H9 (cell line): ENCODE measurements around the gene LRRC3C. TPM values are rescaled to one million over a fixed set of nuclear protein-coding genes. Genes with fewer than 3 reads are reported as not detected.

Experiments used
- DNase-seq: peaks from one replicate; pipeline ENCODE4 v3.0.0-alpha.2; 2017
- H2AFZ ChIP-seq: one replicate; pipeline ENCODE4 v1.6.1; 2013; ENCODE audit warnings: mild to moderate bottlenecking, low read length, control low read depth, moderate library complexity
- H2AK5ac ChIP-seq: 2 replicates; pipeline ENCODE4 v1.6.1; 2013; ENCODE audit warnings: low read length, control low read depth, mixed read lengths; ENCODE audit not compliant: insufficient read length
- H2BK120ac ChIP-seq: one replicate; pipeline ENCODE4 v1.6.1; 2013; ENCODE audit warnings: low read depth, mild to moderate bottlenecking, low read length, control low read depth, inconsistent platforms; ENCODE audit not compliant: poor library complexity, severe bottlenecking
- H2BK12ac ChIP-seq: 2 replicates; pipeline ENCODE4 v1.6.1; 2013; ENCODE audit warnings: low read length, control low read depth, mixed read lengths, low read depth; ENCODE audit not compliant: insufficient read length
- H2BK15ac ChIP-seq: 2 replicates; pipeline ENCODE4 v1.6.1; 2013; ENCODE audit warnings: low read depth, low read length, control low read depth
- H2BK20ac ChIP-seq: one replicate; pipeline ENCODE4 v1.6.1; 2013; ENCODE audit warnings: low read depth, mild to moderate bottlenecking, low read length, control low read depth, inconsistent platforms; ENCODE audit not compliant: poor library complexity, severe bottlenecking
- H2BK5ac ChIP-seq: 2 replicates; pipeline ENCODE4 v1.6.1; 2013; ENCODE audit warnings: low read length, control low read depth, mixed read lengths; ENCODE audit not compliant: insufficient read length
- H3K14ac ChIP-seq: 2 replicates; pipeline ENCODE4 v1.6.1; 2013; ENCODE audit warnings: low read length, control low read depth; ENCODE audit not compliant: insufficient read depth
- H3K18ac ChIP-seq: 2 replicates; pipeline ENCODE4 v1.6.1; 2013; ENCODE audit warnings: low read depth, mild to moderate bottlenecking, mixed read lengths, low read length, control low read depth; ENCODE audit not compliant: insufficient read length
- H3K23ac ChIP-seq: 2 replicates; pipeline ENCODE4 v1.6.1; 2013; ENCODE audit warnings: low read length, control low read depth, mixed read lengths, low read depth; ENCODE audit not compliant: insufficient read length
- H3K23me2 ChIP-seq: 2 replicates; pipeline ENCODE4 v1.6.1; 2013; ENCODE audit warnings: low read depth, mild to moderate bottlenecking, mixed read lengths, low read length, control low read depth; ENCODE audit not compliant: insufficient read length, poor library complexity, severe bottlenecking
- H3K27ac ChIP-seq: 2 replicates; pipeline ENCODE4 v1.5.1; 2013; ENCODE audit warnings: low read length, control low read depth, mixed read lengths, low read depth; ENCODE audit not compliant: insufficient read length
- H3K27me3 ChIP-seq: 2 replicates; pipeline ENCODE4 v1.6.1; 2013; ENCODE audit warnings: low read length, control low read depth, inconsistent platforms; ENCODE audit not compliant: insufficient read depth
- H3K4ac ChIP-seq: 2 replicates; pipeline ENCODE4 v1.6.1; 2013; ENCODE audit warnings: low read depth, mild to moderate bottlenecking, control low read depth, inconsistent platforms, low read length, moderate library complexity
- H3K4me1 ChIP-seq: 2 replicates; pipeline ENCODE4 v1.6.1; 2013; ENCODE audit warnings: low read length, control low read depth, inconsistent platforms; ENCODE audit not compliant: insufficient read depth
- H3K4me2 ChIP-seq: 2 replicates; pipeline ENCODE4 v1.6.1; 2013; ENCODE audit warnings: low read length, control low read depth, mixed read lengths; ENCODE audit not compliant: insufficient read length, insufficient read depth
- H3K56ac ChIP-seq: 2 replicates; pipeline ENCODE4 v1.6.1; 2013; ENCODE audit warnings: low read depth, mild to moderate bottlenecking, mixed read lengths, low read length, control low read depth; ENCODE audit not compliant: insufficient read length
- H3K79me1 ChIP-seq: 2 replicates; pipeline ENCODE4 v1.6.1; 2013; ENCODE audit warnings: low read depth, mild to moderate bottlenecking, moderate library complexity, low read length, control low read depth, inconsistent platforms; ENCODE audit not compliant: insufficient read depth, poor library complexity, severe bottlenecking
- H3K79me2 ChIP-seq: 2 replicates; pipeline ENCODE4 v1.6.1; 2013; ENCODE audit warnings: low read length, control low read depth, inconsistent platforms; ENCODE audit not compliant: insufficient read depth
- H3K9ac ChIP-seq: 2 replicates; pipeline ENCODE4 v1.6.1; 2013; ENCODE audit warnings: low read length, control low read depth, mixed read lengths; ENCODE audit not compliant: insufficient read length; ENCODE audit errors: extremely low read depth
- H3K9me3 ChIP-seq: one replicate; pipeline ENCODE4 v1.6.1; 2013; ENCODE audit warnings: low read depth, low read length, inconsistent platforms; ENCODE audit not compliant: control insufficient read depth
- H3T11ph ChIP-seq: one replicate; pipeline ENCODE4 v1.6.1; 2013; ENCODE audit warnings: mild to moderate bottlenecking, low read length, control low read depth, inconsistent platforms
- H4K20me1 ChIP-seq: one replicate; pipeline ENCODE4 v1.6.1; 2013; ENCODE audit not compliant: control insufficient read depth, insufficient read length, insufficient read depth
- H4K5ac ChIP-seq: 2 replicates; pipeline ENCODE4 v1.6.1; 2013; ENCODE audit warnings: low read depth, mild to moderate bottlenecking, mixed read lengths, low read length, control low read depth; ENCODE audit not compliant: insufficient read length
- H4K8ac ChIP-seq: replicated peaks from 2 replicates; pipeline ENCODE4 v1.6.1; 2013; ENCODE audit warnings: low read length, control low read depth, mixed read lengths, low read depth; ENCODE audit not compliant: insufficient read length
- H4K91ac ChIP-seq: 2 replicates; pipeline ENCODE4 v1.6.1; 2013; ENCODE audit warnings: low read depth, mild to moderate bottlenecking, moderate library complexity, mixed read lengths, low read length, control low read depth; ENCODE audit not compliant: insufficient read length
- H3K27ac Mint-ChIP-seq, 3 experiments: 2 replicates in 2 of 3; 3 replicates in 1 of 3; pipeline ENCODE4 v1.8.0; 2020 to 2021; ENCODE audit warnings: mixed read lengths in 3 of 3, mild to moderate bottlenecking in 1 of 3, moderate library complexity in 1 of 3
- H3K27me3 Mint-ChIP-seq: 2 replicates; pipeline ENCODE4 v1.8.0; 2021; ENCODE audit warnings: low read depth, mild to moderate bottlenecking, moderate library complexity, mixed read lengths
- H3K36me3 Mint-ChIP-seq, 3 experiments: 2 replicates in 2 of 3; 3 replicates in 1 of 3; pipeline ENCODE4 v1.8.0; 2020 to 2021; ENCODE audit warnings: low read depth in 3 of 3, mixed read lengths in 3 of 3; ENCODE audit not compliant: insufficient read depth in 1 of 3
- H3K4me1 Mint-ChIP-seq, 2 experiments: 2 replicates each; pipeline ENCODE4 v1.8.0; 2020; ENCODE audit warnings: mixed read lengths in 2 of 2
- H3K4me3 Mint-ChIP-seq, 2 experiments: 2 replicates in 1 of 2; 3 replicates in 1 of 2; pipeline ENCODE4 v1.8.0; 2020 to 2021; ENCODE audit warnings: mild to moderate bottlenecking in 2 of 2, mixed read lengths in 2 of 2, moderate library complexity in 1 of 2
- H3K9me3 Mint-ChIP-seq, 2 experiments: 2 replicates in 1 of 2; 3 replicates in 1 of 2; pipeline ENCODE4 v1.8.0; 2020; ENCODE audit warnings: mild to moderate bottlenecking in 2 of 2, mixed read lengths in 2 of 2, moderate library complexity in 1 of 2
- WGBS: extraction: QIAGEN DNeasy Blood & Tissue Kit; methylation state at CpG from one replicate; pipeline ENCODE4 v1.1.7; 2013; ENCODE audit warnings: missing lambda C conversion rate, low lambda C conversion rate, mixed read lengths; ENCODE audit not compliant: insufficient read length; ENCODE audit errors: extremely low coverage; 5-methylcytosine and 5-hydroxymethylcytosine counted together
- total RNA-seq: library from RNA; stranded (reverse); gene quantifications from 2 replicates; pipeline ENCODE4 v1.2.1, GENCODE V29; 2021
- TF ChIP-seq, protein P1 (sequence below): fragments of 200-600 bp; sonication (generic); conservative IDR thresholded peaks from 3 replicates; pipeline ENCODE4 v1.8.0; 2021; ENCODE audit warnings: antibody characterized with exemption, mild to moderate bottlenecking

The LRRC3C gene
- total RNA-seq, 1 experiment from 2014 or later: not detected

- Histone ChIP-seq H4K8ac (no peak overlapping the region), H3T11ph (no peak overlapping the region), H3K27ac (no peak overlapping the region), H3K79me2 (no peaks in the 10 kb centered on the region), H2BK15ac (no peak overlapping the region), H3K23me2 (no peaks in the 10 kb centered on the region), H3K79me1 (no peaks in the 10 kb centered on the region), H4K5ac (no peak overlapping the region), H3K23ac (no peak overlapping the region), H2AFZ (no peak overlapping the region), H3K4me2 (no peak overlapping the region), H3K56ac (no peak overlapping the region), H2BK20ac (no peak overlapping the region), H3K18ac (no peak overlapping the region), H2BK120ac (no peak overlapping the region), H3K27me3 (no peaks in the 10 kb centered on the region; the same call in 1 of the 2 replicates), H2BK5ac (no peak overlapping the region), H2BK12ac (no peak overlapping the region), H4K91ac (no peak overlapping the region), H3K9ac (no peak overlapping the region), H2AK5ac (no peak overlapping the region), H3K14ac (no peak overlapping the region), H3K4me1 (no peaks in the 10 kb centered on the region; the same call in none of the 2 replicates), H3K9me3 (no peaks in the 10 kb centered on the region), H3K4ac (no peak overlapping the region), H4K20me1 (no peaks in the 10 kb centered on the region)
- peaks cover 42% of the 10 kb centered on the region for H3K27me3 Mint-ChIP-seq
- H3K4me1 Mint-ChIP-seq: 0 out of 4 replicates have a peak, but pooled peaks cover 0 to 3% of the 10 kb centered on the region in 2 experiments
- DNase-seq: no peak
- H3K36me3 Mint-ChIP-seq: no peaks in the 10 kb centered on the region
- H3K27ac Mint-ChIP-seq: no peak overlapping the region
- H3K9me3 Mint-ChIP-seq: no peaks in the 10 kb centered on the region; a peak in 1 of 5 replicates
- no CpG with 5 or more reads among the region's 3 CpGs for WGBS
- TF ChIP-seq, protein P1, sequence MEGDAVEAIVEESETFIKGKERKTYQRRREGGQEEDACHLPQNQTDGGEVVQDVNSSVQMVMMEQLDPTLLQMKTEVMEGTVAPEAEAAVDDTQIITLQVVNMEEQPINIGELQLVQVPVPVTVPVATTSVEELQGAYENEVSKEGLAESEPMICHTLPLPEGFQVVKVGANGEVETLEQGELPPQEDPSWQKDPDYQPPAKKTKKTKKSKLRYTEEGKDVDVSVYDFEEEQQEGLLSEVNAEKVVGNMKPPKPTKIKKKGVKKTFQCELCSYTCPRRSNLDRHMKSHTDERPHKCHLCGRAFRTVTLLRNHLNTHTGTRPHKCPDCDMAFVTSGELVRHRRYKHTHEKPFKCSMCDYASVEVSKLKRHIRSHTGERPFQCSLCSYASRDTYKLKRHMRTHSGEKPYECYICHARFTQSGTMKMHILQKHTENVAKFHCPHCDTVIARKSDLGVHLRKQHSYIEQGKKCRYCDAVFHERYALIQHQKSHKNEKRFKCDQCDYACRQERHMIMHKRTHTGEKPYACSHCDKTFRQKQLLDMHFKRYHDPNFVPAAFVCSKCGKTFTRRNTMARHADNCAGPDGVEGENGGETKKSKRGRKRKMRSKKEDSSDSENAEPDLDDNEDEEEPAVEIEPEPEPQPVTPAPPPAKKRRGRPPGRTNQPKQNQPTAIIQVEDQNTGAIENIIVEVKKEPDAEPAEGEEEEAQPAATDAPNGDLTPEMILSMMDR: no peak
- H3K4me3 Mint-ChIP-seq: no peak overlapping the region
Observed at GRCh38 chr17:39972271-39972670, 44.7 kb downstream of the LRRC3C start.
